A673 (cell line): ENCODE measurements around the gene CCBE1. TPM values are rescaled to one million over a fixed set of nuclear protein-coding genes. Genes with fewer than 3 reads are reported as not detected.

Experiments used
- BruUV-seq: library from RNA; stranded (reverse); fragments of 400-500 nt; replicated peaks from 2 replicates; lab custom pipeline; 2021; lab: Mats Ljungman, UMichigan
- CTCF ChIA-PET: fragments of 300-600 bp; sonication (Branson Sonifier 250); formaldehyde crosslinking; loops from one replicate; lab custom pipeline; 2022; ENCODE audit warnings: antibody characterized with exemption; lab: Charles Lee
- POLR2A ChIA-PET: fragments of 300-600 bp; sonication (Branson Sonifier 250); formaldehyde crosslinking; loops from one replicate; lab custom pipeline; 2022; ENCODE audit warnings: antibody characterized with exemption; ENCODE audit not compliant: low non-redundant PET; lab: Charles Lee
- DNase-seq: peaks from one replicate; pipeline ENCODE4 v3.0.0-alpha.2; 2015; ENCODE audit warnings: low spot score
- H3K27ac ChIP-seq: fragments of 200-600 bp; sonication (generic); 2 replicates; pipeline ENCODE4 v1.5.1; 2016; ENCODE audit warnings: mixed run types, low read depth, mild to moderate bottlenecking, mixed read lengths, antibody characterized with exemption, low read length; ENCODE audit not compliant: poor library complexity, severe bottlenecking
- H3K27me3 ChIP-seq: fragments of 200-600 bp; sonication (generic); replicated peaks from 2 replicates; pipeline ENCODE4 v1.6.1; 2017; ENCODE audit warnings: mixed run types, low read depth, mild to moderate bottlenecking, mixed read lengths, antibody characterized with exemption, low read length; ENCODE audit not compliant: insufficient read depth, poor library complexity
- H3K36me3 ChIP-seq: fragments of 200-600 bp; sonication (generic); 2 replicates; pipeline ENCODE4 v1.6.1; 2016; ENCODE audit warnings: mixed run types, mild to moderate bottlenecking, mixed read lengths, antibody characterized with exemption, low read length; ENCODE audit not compliant: insufficient read depth, poor library complexity, severe bottlenecking
- H3K4me1 ChIP-seq: fragments of 200-600 bp; sonication (generic); 2 replicates; pipeline ENCODE4 v1.6.1; 2017; ENCODE audit warnings: mixed run types, mild to moderate bottlenecking, mixed read lengths, antibody characterized with exemption, low read length; ENCODE audit not compliant: insufficient read depth, poor library complexity, severe bottlenecking
- H3K4me3 ChIP-seq: fragments of 200-600 bp; sonication (generic); 2 replicates; pipeline ENCODE4 v1.5.1; 2016; ENCODE audit warnings: low read depth, mixed run types, mild to moderate bottlenecking, mixed read lengths, low read length; ENCODE audit not compliant: poor library complexity, severe bottlenecking
- H3K9me3 ChIP-seq: fragments of 200-600 bp; sonication (generic); 2 replicates; pipeline ENCODE4 v1.6.1; 2016; ENCODE audit warnings: mixed run types, low read depth, mild to moderate bottlenecking, mixed read lengths, antibody characterized with exemption, low read length; ENCODE audit not compliant: poor library complexity, severe bottlenecking
- CTCF ChIP-seq: fragments of 300-800, 200-600 bp; sonication (generic); conservative IDR thresholded peaks from 2 replicates; pipeline ENCODE4 v1.5.1; 2017; ENCODE audit warnings: low read depth, mild to moderate bottlenecking, antibody characterized with exemption, low read length, moderate library complexity, mixed read lengths
- EZH2 ChIP-seq: fragments of 200-600 bp; sonication (generic); IDR thresholded peaks from 2 replicates; pipeline ENCODE4 v1.6.1; 2017; ENCODE audit warnings: borderline replicate concordance, low read depth, mild to moderate bottlenecking, mixed read lengths, antibody characterized with exemption, low read length; ENCODE audit not compliant: poor library complexity, severe bottlenecking
- intact Hi-C: fragments of 100-400 bp; cut with micrococcal nuclease; formaldehyde crosslinking; loops from one replicate; pipeline ENCODE4 v1.10.0; 2022; ENCODE audit not compliant: unreplicated experiment
- total RNA-seq: library from RNA; stranded (reverse); gene quantifications from 2 replicates; pipeline ENCODE4 v1.2.3, GENCODE V29; 2021

Gene CCBE1
- total RNA-seq, 1 experiment from 2014 or later, result not detected

GRCh38 chr18:59639821-59640220 is 57.4 kb downstream of the CCBE1 start:
- H3K36me3 ChIP-seq, result no peaks in the 10 kb centered on the region
- H3K4me3 ChIP-seq, result no peak overlapping the region
- H3K27ac ChIP-seq, result no peak overlapping the region
- no peak for DNase-seq
- no TSS peak for BruUV-seq
- CTCF ChIA-PET, result interaction anchor here (0.6 kb wide), 1 partner anchor 68 kb away, joined by 3 read pairs; no protein-coding TSS in a partner anchor
- H3K27me3 ChIP-seq, result peaks cover 32% of the 10 kb centered on the region
- H3K9me3 ChIP-seq, result no peaks in the 10 kb centered on the region
- intact Hi-C loops, result no loop called here
- H3K4me1 ChIP-seq, result no peaks in the 10 kb centered on the region
- POLR2A ChIA-PET, result no interaction called here
- TF ChIP-seq EZH2, result no peak
- no peak for TF ChIP-seq CTCF

GRCh38 chr18:59639136-59639535 is 58.1 kb downstream of the CCBE1 start:
- intact Hi-C loops, result no loop called here
- Histone ChIP-seq H3K27ac (no peak overlapping the region), H3K4me3 (no peak overlapping the region), H3K9me3 (no peaks in the 10 kb centered on the region), H3K27me3 (peaks cover 32% of the 10 kb centered on the region), H3K36me3 (no peaks in the 10 kb centered on the region), H3K4me1 (no peaks in the 10 kb centered on the region)
- no peak for TF ChIP-seq EZH2
- no peak for TF ChIP-seq CTCF
- CTCF ChIA-PET, result interaction anchor here (0.6 kb wide), 1 partner anchor 69 kb away, joined by 3 read pairs; no protein-coding TSS in a partner anchor
- DNase-seq, result no peak
- no TSS peak for BruUV-seq
- POLR2A ChIA-PET, result no interaction called here

GRCh38 chr18:59633961-59634485 is 63.2 kb downstream of the CCBE1 start:
- H3K4me1 ChIP-seq, result no peaks in the 10 kb centered on the region
- ChIA-PET CTCF (interaction anchor here (1.7 kb wide), 1 partner anchor 190 kb away, joined by 4 read pairs; no protein-coding TSS in a partner anchor), POLR2A (no interaction called here)
- peaks cover 30% of the 10 kb centered on the region for H3K27me3 ChIP-seq
- no peak for TF ChIP-seq EZH2
- TF ChIP-seq CTCF, result no peak
- no peak for DNase-seq
- intact Hi-C loops, result no loop called here
- BruUV-seq, result no TSS peak
- no peak overlapping the region for H3K27ac ChIP-seq
- H3K9me3 ChIP-seq, result no peaks in the 10 kb centered on the region
- H3K4me3 ChIP-seq, result no peak overlapping the region
- no peaks in the 10 kb centered on the region for H3K36me3 ChIP-seq
